Ishikawa (cell line): Measurements from ENCODE around the gene TPP1.

Experiments used
- REST ChIP-seq: IDR thresholded peaks from 2 replicates; pipeline ENCODE4 v1.6.1; 2012; ENCODE audit warnings: low read depth, mild to moderate bottlenecking
- YY1 ChIP-seq: IDR thresholded peaks from 2 replicates; pipeline ENCODE4 v1.6.1; 2012; ENCODE audit warnings: low read depth

GRCh38 chr11:6646071-6646470 is 26.8 kb upstream of the TPP1 start:
- no peak for TF ChIP-seq REST
- no peak for TF ChIP-seq YY1
